HL-60 (cell line): ENCODE results near the gene PMIS2.
A peak's percentile ranks its signal among the peaks of the same experiment; 100 is the strongest.

ENCODE experiments used
- DNase-seq, 2 experiments: peaks; one replicate each; pipeline ENCODE4 v3.0.0-alpha.2; 2010 to 2020; ENCODE audit warnings: low read depth in 1 of 2, low spot score in 1 of 2
- H3K27ac ChIP-seq: fragments of 250-450 bp; sonication (Bioruptor Pico); replicated peaks from 2 replicates; pipeline ENCODE4 v1.5.1; 2020; ENCODE audit warnings: mild to moderate bottlenecking, moderate library complexity
- H3K27me3 ChIP-seq: fragments of 250-450 bp; sonication (Bioruptor Pico); 2 replicates; pipeline ENCODE4 v1.5.1; 2021; ENCODE audit warnings: mild to moderate bottlenecking, moderate library complexity; ENCODE audit not compliant: insufficient read depth, poor library complexity, severe bottlenecking
- H3K4me3 ChIP-seq: replicated peaks from 2 replicates; pipeline ENCODE4 v1.5.1; 2011; ENCODE audit warnings: mild to moderate bottlenecking, control low read depth, low read length; ENCODE audit not compliant: insufficient read depth
- CTCF ChIP-seq: IDR thresholded peaks from one replicate; pipeline ENCODE4 v1.5.1; 2011; ENCODE audit warnings: low read length, control low read depth, inconsistent platforms; ENCODE audit not compliant: insufficient read depth
- GABPA ChIP-seq: IDR thresholded peaks from 2 replicates; pipeline ENCODE4 v1.6.1; 2012; ENCODE audit warnings: low read depth
- POLR2AphosphoS5 ChIP-seq: IDR thresholded peaks from 2 replicates; pipeline ENCODE4 v1.6.1; 2012; ENCODE audit warnings: low read depth
- REST ChIP-seq: IDR thresholded peaks from 2 replicates; pipeline ENCODE4 v1.6.1; 2012; ENCODE audit warnings: low read depth; ENCODE audit not compliant: insufficient replicate concordance
- SPI1 ChIP-seq: IDR thresholded peaks from 2 replicates; pipeline ENCODE4 v1.6.1; 2012; ENCODE audit warnings: low read depth, mild to moderate bottlenecking, borderline replicate concordance

PMIS2 gene

GRCh38 chr19:35542209-35542608, 43.8 kb upstream of the PMIS2 start:
- Histone ChIP-seq H3K4me3 (no peak overlapping the region), H3K27me3 (no peaks in the 10 kb centered on the region), H3K27ac (no peak overlapping the region)
- DNase-seq: no peak
- TF ChIP-seq SPI1 (no peak), CTCF (no peak), GABPA (no peak), REST (no peak), POLR2AphosphoS5 (no peak)

GRCh38 chr19:35543280-35544109, 42.5 kb upstream of the PMIS2 start:
- Histone ChIP-seq H3K27ac (no peak overlapping the region), H3K4me3 (no peak overlapping the region), H3K27me3 (no peaks in the 10 kb centered on the region)
- no peak for TF ChIP-seq REST
- no peak for TF ChIP-seq CTCF
- TF ChIP-seq SPI1: no peak
- no peak for TF ChIP-seq POLR2AphosphoS5
- TF ChIP-seq GABPA: no peak
- DNase-seq: no peak

GRCh38 chr19:35544110-35544802, 41.7 kb upstream of the PMIS2 start:
- Histone ChIP-seq H3K27ac (no peak overlapping the region; the same call in 1 of the 2 replicates), H3K4me3 (peak overlapping the region; percentile 94)
- TF ChIP-seq SPI1: no peak
- no peak for TF ChIP-seq POLR2AphosphoS5
- TF ChIP-seq GABPA: no peak
- TF ChIP-seq REST: no peak
- TF ChIP-seq CTCF: no peak

More at GRCh38 chr19:35544110-35544802, 41.7 kb upstream of the PMIS2 start:
- H3K27me3 ChIP-seq: no peaks in the 10 kb centered on the region
- DNase-seq: no peak
